H9 (cell line): ENCODE measurements around the gene SP100. TPM values are rescaled to one million over a fixed set of nuclear protein-coding genes. Genes with fewer than 3 reads are reported as not detected.

Source experiments
- DNase-seq: peaks from one replicate; pipeline ENCODE4 v3.0.0-alpha.2; 2017
- H2AFZ ChIP-seq: one replicate; pipeline ENCODE4 v1.6.1; 2013; ENCODE audit warnings: mild to moderate bottlenecking, low read length, control low read depth, moderate library complexity
- H2AK5ac ChIP-seq: 2 replicates; pipeline ENCODE4 v1.6.1; 2013; ENCODE audit warnings: low read length, control low read depth, mixed read lengths; ENCODE audit not compliant: insufficient read length
- H2BK120ac ChIP-seq: one replicate; pipeline ENCODE4 v1.6.1; 2013; ENCODE audit warnings: low read depth, mild to moderate bottlenecking, low read length, control low read depth, inconsistent platforms; ENCODE audit not compliant: poor library complexity, severe bottlenecking
- H2BK12ac ChIP-seq: 2 replicates; pipeline ENCODE4 v1.6.1; 2013; ENCODE audit warnings: low read length, control low read depth, mixed read lengths, low read depth; ENCODE audit not compliant: insufficient read length
- H2BK15ac ChIP-seq: 2 replicates; pipeline ENCODE4 v1.6.1; 2013; ENCODE audit warnings: low read depth, low read length, control low read depth
- H2BK20ac ChIP-seq: one replicate; pipeline ENCODE4 v1.6.1; 2013; ENCODE audit warnings: low read depth, mild to moderate bottlenecking, low read length, control low read depth, inconsistent platforms; ENCODE audit not compliant: poor library complexity, severe bottlenecking
- H2BK5ac ChIP-seq: 2 replicates; pipeline ENCODE4 v1.6.1; 2013; ENCODE audit warnings: low read length, control low read depth, mixed read lengths; ENCODE audit not compliant: insufficient read length
- H3K14ac ChIP-seq: 2 replicates; pipeline ENCODE4 v1.6.1; 2013; ENCODE audit warnings: low read length, control low read depth; ENCODE audit not compliant: insufficient read depth
- H3K18ac ChIP-seq: 2 replicates; pipeline ENCODE4 v1.6.1; 2013; ENCODE audit warnings: low read depth, mild to moderate bottlenecking, mixed read lengths, low read length, control low read depth; ENCODE audit not compliant: insufficient read length
- H3K23ac ChIP-seq: 2 replicates; pipeline ENCODE4 v1.6.1; 2013; ENCODE audit warnings: low read length, control low read depth, mixed read lengths, low read depth; ENCODE audit not compliant: insufficient read length
- H3K23me2 ChIP-seq: 2 replicates; pipeline ENCODE4 v1.6.1; 2013; ENCODE audit warnings: low read depth, mild to moderate bottlenecking, mixed read lengths, low read length, control low read depth; ENCODE audit not compliant: insufficient read length, poor library complexity, severe bottlenecking
- H3K27ac ChIP-seq: 2 replicates; pipeline ENCODE4 v1.5.1; 2013; ENCODE audit warnings: low read length, control low read depth, mixed read lengths, low read depth; ENCODE audit not compliant: insufficient read length
- H3K27me3 ChIP-seq: 2 replicates; pipeline ENCODE4 v1.6.1; 2013; ENCODE audit warnings: low read length, control low read depth, inconsistent platforms; ENCODE audit not compliant: insufficient read depth
- H3K4ac ChIP-seq: 2 replicates; pipeline ENCODE4 v1.6.1; 2013; ENCODE audit warnings: low read depth, mild to moderate bottlenecking, control low read depth, inconsistent platforms, low read length, moderate library complexity
- H3K4me1 ChIP-seq: 2 replicates; pipeline ENCODE4 v1.6.1; 2013; ENCODE audit warnings: low read length, control low read depth, inconsistent platforms; ENCODE audit not compliant: insufficient read depth
- H3K4me2 ChIP-seq: 2 replicates; pipeline ENCODE4 v1.6.1; 2013; ENCODE audit warnings: low read length, control low read depth, mixed read lengths; ENCODE audit not compliant: insufficient read length, insufficient read depth
- H3K56ac ChIP-seq: 2 replicates; pipeline ENCODE4 v1.6.1; 2013; ENCODE audit warnings: low read depth, mild to moderate bottlenecking, mixed read lengths, low read length, control low read depth; ENCODE audit not compliant: insufficient read length
- H3K79me1 ChIP-seq: 2 replicates; pipeline ENCODE4 v1.6.1; 2013; ENCODE audit warnings: low read depth, mild to moderate bottlenecking, moderate library complexity, low read length, control low read depth, inconsistent platforms; ENCODE audit not compliant: insufficient read depth, poor library complexity, severe bottlenecking
- H3K79me2 ChIP-seq: 2 replicates; pipeline ENCODE4 v1.6.1; 2013; ENCODE audit warnings: low read length, control low read depth, inconsistent platforms; ENCODE audit not compliant: insufficient read depth
- H3K9ac ChIP-seq: 2 replicates; pipeline ENCODE4 v1.6.1; 2013; ENCODE audit warnings: low read length, control low read depth, mixed read lengths; ENCODE audit not compliant: insufficient read length; ENCODE audit errors: extremely low read depth
- H3K9me3 ChIP-seq: one replicate; pipeline ENCODE4 v1.6.1; 2013; ENCODE audit warnings: low read depth, low read length, inconsistent platforms; ENCODE audit not compliant: control insufficient read depth
- H3T11ph ChIP-seq: one replicate; pipeline ENCODE4 v1.6.1; 2013; ENCODE audit warnings: mild to moderate bottlenecking, low read length, control low read depth, inconsistent platforms
- H4K20me1 ChIP-seq: one replicate; pipeline ENCODE4 v1.6.1; 2013; ENCODE audit not compliant: control insufficient read depth, insufficient read length, insufficient read depth
- H4K5ac ChIP-seq: 2 replicates; pipeline ENCODE4 v1.6.1; 2013; ENCODE audit warnings: low read depth, mild to moderate bottlenecking, mixed read lengths, low read length, control low read depth; ENCODE audit not compliant: insufficient read length
- H4K8ac ChIP-seq: replicated peaks from 2 replicates; pipeline ENCODE4 v1.6.1; 2013; ENCODE audit warnings: low read length, control low read depth, mixed read lengths, low read depth; ENCODE audit not compliant: insufficient read length
- H4K91ac ChIP-seq: 2 replicates; pipeline ENCODE4 v1.6.1; 2013; ENCODE audit warnings: low read depth, mild to moderate bottlenecking, moderate library complexity, mixed read lengths, low read length, control low read depth; ENCODE audit not compliant: insufficient read length
- H3K27ac Mint-ChIP-seq, 3 experiments: 2 replicates in 2 of 3; 3 replicates in 1 of 3; pipeline ENCODE4 v1.8.0; 2020 to 2021; ENCODE audit warnings: mixed read lengths in 3 of 3, mild to moderate bottlenecking in 1 of 3, moderate library complexity in 1 of 3
- H3K27me3 Mint-ChIP-seq: 2 replicates; pipeline ENCODE4 v1.8.0; 2021; ENCODE audit warnings: low read depth, mild to moderate bottlenecking, moderate library complexity, mixed read lengths
- H3K36me3 Mint-ChIP-seq, 3 experiments: 2 replicates in 2 of 3; 3 replicates in 1 of 3; pipeline ENCODE4 v1.8.0; 2020 to 2021; ENCODE audit warnings: low read depth in 3 of 3, mixed read lengths in 3 of 3; ENCODE audit not compliant: insufficient read depth in 1 of 3
- H3K4me1 Mint-ChIP-seq, 2 experiments: 2 replicates each; pipeline ENCODE4 v1.8.0; 2020; ENCODE audit warnings: mixed read lengths in 2 of 2
- H3K4me3 Mint-ChIP-seq, 2 experiments: 2 replicates in 1 of 2; 3 replicates in 1 of 2; pipeline ENCODE4 v1.8.0; 2020 to 2021; ENCODE audit warnings: mild to moderate bottlenecking in 2 of 2, mixed read lengths in 2 of 2, moderate library complexity in 1 of 2
- H3K9me3 Mint-ChIP-seq, 2 experiments: 2 replicates in 1 of 2; 3 replicates in 1 of 2; pipeline ENCODE4 v1.8.0; 2020; ENCODE audit warnings: mild to moderate bottlenecking in 2 of 2, mixed read lengths in 2 of 2, moderate library complexity in 1 of 2
- CTCF ChIP-seq: fragments of 200-600 bp; sonication (generic); conservative IDR thresholded peaks from 3 replicates; pipeline ENCODE4 v1.8.0; 2021; ENCODE audit warnings: antibody characterized with exemption, mild to moderate bottlenecking
- WGBS: extraction: QIAGEN DNeasy Blood & Tissue Kit; methylation state at CpG from one replicate; pipeline ENCODE4 v1.1.7; 2013; ENCODE audit warnings: missing lambda C conversion rate, low lambda C conversion rate, mixed read lengths; ENCODE audit not compliant: insufficient read length; ENCODE audit errors: extremely low coverage; 5-methylcytosine and 5-hydroxymethylcytosine counted together
- total RNA-seq: library from RNA; stranded (reverse); gene quantifications from 2 replicates; pipeline ENCODE4 v1.2.1, GENCODE V29; 2021

SP100 gene
- total RNA-seq, 1 experiment from 2014 or later, result 0.28 TPM

- no peak overlapping the region for H3K9ac ChIP-seq
- H3K4me1 ChIP-seq, result no peaks in the 10 kb centered on the region
- H2BK12ac ChIP-seq, result no peak overlapping the region
- peaks cover 9% of the 10 kb centered on the region for H3K23me2 ChIP-seq
- no peak overlapping the region for H2BK5ac ChIP-seq
- no peak overlapping the region for H3K4ac ChIP-seq
- no peak overlapping the region for H3K4me3 Mint-ChIP-seq
- no peak overlapping the region for H3T11ph ChIP-seq
- H3K18ac ChIP-seq, result no peak overlapping the region
- no peak overlapping the region for H3K23ac ChIP-seq
- DNase-seq, result no peak
- H2AK5ac ChIP-seq, result no peak overlapping the region
- H3K27me3 Mint-ChIP-seq, result peaks cover 48% of the 10 kb centered on the region
- H3K79me2 ChIP-seq, result no peaks in the 10 kb centered on the region
- H3K56ac ChIP-seq, result no peak overlapping the region
- H2BK15ac ChIP-seq, result no peak overlapping the region
- no peak overlapping the region for H3K4me2 ChIP-seq
- H4K8ac ChIP-seq, result no peak overlapping the region
- H4K20me1 ChIP-seq, result no peaks in the 10 kb centered on the region
- H3K14ac ChIP-seq, result no peak overlapping the region
- no peak overlapping the region for H2BK120ac ChIP-seq
- H3K27me3 ChIP-seq, result peaks cover 4% of the 10 kb centered on the region; the same call in 1 of the 2 replicates
- no peak for TF ChIP-seq CTCF
- WGBS, result no CpG with 5 or more reads among the region's 1 CpG
- H4K91ac ChIP-seq, result no peak overlapping the region
- H4K5ac ChIP-seq, result no peak overlapping the region
- H3K9me3 Mint-ChIP-seq, result no peaks in the 10 kb centered on the region
- no peak overlapping the region for H3K27ac ChIP-seq
- peaks cover 7 to 10% of the 10 kb centered on the region in 2 experiments; a peak in 3 of 4 replicates for H3K4me1 Mint-ChIP-seq
- H2AFZ ChIP-seq, result no peak overlapping the region
- no peaks in the 10 kb centered on the region for H3K36me3 Mint-ChIP-seq
- H3K79me1 ChIP-seq, result no peaks in the 10 kb centered on the region
- no peak overlapping the region for H3K27ac Mint-ChIP-seq
- no peak overlapping the region for H2BK20ac ChIP-seq
- H3K9me3 ChIP-seq, result no peaks in the 10 kb centered on the region
Measured at GRCh38 chr2:230410263-230410662, 5.7 kb upstream of the SP100 start.
